SK-N-SH (cell line): ENCODE measurements around the gene DERL3. TPM values are rescaled to one million over a fixed set of nuclear protein-coding genes. Genes with fewer than 3 reads are reported as not detected.

Experiments used
- CTCF ChIA-PET: fragments of 300-600, 350-600 bp; formaldehyde crosslinking; extraction: SDS; loops from one replicate; lab custom pipeline; 2021; lab: Yijun Ruan, JAX
- POLR2A ChIA-PET: fragments of 350-600 bp; sonication (Branson Sonifier 250); formaldehyde crosslinking; extraction: SDS; loops from one replicate; lab custom pipeline; 2020; ENCODE audit warnings: antibody characterized with exemption, inconsistent platforms; lab: Yijun Ruan, JAX
- DNase-seq: peaks from one replicate; pipeline ENCODE4 v3.0.0; 2012
- H2AFZ ChIP-seq: fragments of 200-600 bp; sonication (generic); 2 replicates; pipeline ENCODE4 v1.8.1; 2016; ENCODE audit warnings: antibody characterized with exemption, mild to moderate bottlenecking, low read depth
- H3F3A ChIP-seq: fragments of 200-600 bp; sonication (generic); replicated peaks from 2 replicates; pipeline ENCODE3; 2016; ENCODE audit warnings: antibody characterized with exemption, mild to moderate bottlenecking; ENCODE audit not compliant: insufficient read depth
- H3K27ac ChIP-seq, 2 experiments: fragments of 200-500 bp in 1 of 2; fragments of 200-600 bp in 1 of 2; sonication (Bioruptor generic) in 1 of 2; sonication (generic), shearing (Covaris generic) in 1 of 2; 2 replicates each; pipeline versions ENCODE4 v1.5.1 to v1.6.1; 2014 to 2016; ENCODE audit warnings: low read depth in 2 of 2, inconsistent platforms in 1 of 2, low read length in 1 of 2, mild to moderate bottlenecking in 1 of 2, mixed read lengths in 1 of 2
- H3K27me3 ChIP-seq: fragments of 200-600 bp; sonication (generic), shearing (Covaris generic); 2 replicates; pipeline ENCODE4 v1.6.1; 2016; ENCODE audit warnings: mixed run types; ENCODE audit not compliant: insufficient read depth
- H3K36me3 ChIP-seq, 2 experiments: fragments of 200-500 bp in 1 of 2; fragments of 200-600 bp in 1 of 2; sonication (Bioruptor generic) in 1 of 2; sonication (generic) in 1 of 2; replicated peaks in 1 of 2; 2 replicates each; pipeline versions ENCODE3 to v1.5.1; 2014 to 2016; ENCODE audit warnings: low read length in 1 of 2, mild to moderate bottlenecking in 1 of 2; ENCODE audit not compliant: insufficient read depth in 2 of 2, control insufficient read depth in 1 of 2
- H3K4me1 ChIP-seq, 2 experiments: fragments of 200-500 bp in 1 of 2; fragments of 200-600 bp in 1 of 2; sonication (Bioruptor generic) in 1 of 2; sonication (generic), shearing (Covaris generic) in 1 of 2; 2 replicates each; pipeline versions ENCODE4 v1.5.1 to v1.6.1; 2014 to 2016; ENCODE audit warnings: low read depth in 1 of 2, low read length in 1 of 2, mixed run types in 1 of 2; ENCODE audit not compliant: insufficient read depth in 2 of 2, control insufficient read depth in 1 of 2
- H3K4me2 ChIP-seq: fragments of 200-600 bp; sonication (generic), shearing (Covaris generic); 2 replicates; pipeline ENCODE4 v1.6.1; 2017; ENCODE audit warnings: mixed run types
- H3K4me3 ChIP-seq, 2 experiments: fragments of 200-500 bp in 1 of 2; fragments of 200-600 bp in 1 of 2; sonication (Bioruptor generic) in 1 of 2; sonication (generic), shearing (Covaris generic) in 1 of 2; 2 replicates each; pipeline versions ENCODE4 v1.5.1 to v1.8.1; 2014 to 2016; ENCODE audit warnings: low read depth in 2 of 2, inconsistent platforms in 1 of 2, low read length in 1 of 2, mild to moderate bottlenecking in 1 of 2, mixed read lengths in 1 of 2, moderate library complexity in 1 of 2
- H3K79me2 ChIP-seq: fragments of 200-600 bp; sonication (generic); 2 replicates; pipeline ENCODE4 v1.8.1; 2017; ENCODE audit warnings: mild to moderate bottlenecking; ENCODE audit not compliant: insufficient read depth
- H3K9ac ChIP-seq: fragments of 200-600 bp; sonication (generic); 2 replicates; pipeline ENCODE4 v1.6.1; 2017; ENCODE audit warnings: mixed run types
- H3K9me2 ChIP-seq: fragments of 200-600 bp; sonication (generic); 2 replicates; pipeline ENCODE4 v1.6.1; 2017; ENCODE audit warnings: mixed run types
- H3K9me3 ChIP-seq: fragments of 200-600 bp; sonication (generic); 2 replicates; pipeline ENCODE4 v1.6.1; 2017; ENCODE audit warnings: mixed run types, mild to moderate bottlenecking, moderate library complexity
- H4K20me1 ChIP-seq: fragments of 200-600 bp; sonication (generic); 2 replicates; pipeline ENCODE4 v1.6.1; 2017; ENCODE audit warnings: mild to moderate bottlenecking, mixed run types; ENCODE audit not compliant: insufficient read depth
- CHD2 ChIP-seq: fragments of 150-350 bp; IDR thresholded peaks from 2 replicates; pipeline ENCODE4 v1.6.1; 2018; ENCODE audit warnings: low read length; ENCODE audit not compliant: partially characterized antibody
- ELF1 ChIP-seq: IDR thresholded peaks from 2 replicates; pipeline ENCODE4 v1.4.0; 2012
- EP300 ChIP-seq, 2 experiments: IDR thresholded peaks; 2 replicates each; pipeline versions ENCODE4 v1.4.0 to v1.6.1; 2012; ENCODE audit warnings: borderline replicate concordance in 1 of 2, low read depth in 1 of 2, low read length in 1 of 2
- EZH2phosphoT487 ChIP-seq: fragments of 200-600 bp; sonication (generic); IDR thresholded peaks from 2 replicates; pipeline ENCODE4 v1.6.1; 2017; ENCODE audit warnings: low read depth, mixed run types, mild to moderate bottlenecking, antibody characterized with exemption, moderate library complexity, borderline replicate concordance
- FOSL2 ChIP-seq: IDR thresholded peaks from 2 replicates; pipeline ENCODE4 v1.4.0; 2012; ENCODE audit warnings: low read depth, mild to moderate bottlenecking, moderate library complexity, borderline replicate concordance
- FOXJ3 ChIP-seq: sonication (generic); formaldehyde crosslinking; IDR thresholded peaks from 2 replicates; pipeline ENCODE4 v1.5.1; 2020; ENCODE audit warnings: mild to moderate bottlenecking, missing genetic modification reagents
- FOXM1 ChIP-seq: IDR thresholded peaks from 2 replicates; pipeline ENCODE4 v1.4.0; 2012; ENCODE audit warnings: low read depth, mild to moderate bottlenecking
- GATA2 ChIP-seq: sonication (generic); formaldehyde crosslinking; IDR thresholded peaks from 2 replicates; pipeline ENCODE4 v1.5.0; 2020; ENCODE audit warnings: mild to moderate bottlenecking, missing genetic modification reagents
- IRF3 ChIP-seq: fragments of 150-350 bp; IDR thresholded peaks from 2 replicates; pipeline ENCODE4 v1.6.1; 2016; ENCODE audit warnings: mild to moderate bottlenecking, low read depth, low read length
- JUND ChIP-seq: IDR thresholded peaks from 2 replicates; pipeline ENCODE4 v1.4.0; 2012
- MAX ChIP-seq: IDR thresholded peaks from 2 replicates; pipeline ENCODE4 v1.4.0; 2012; ENCODE audit warnings: low read depth
- NRF1 ChIP-seq: IDR thresholded peaks from 2 replicates; pipeline ENCODE4 v1.6.1; 2012; ENCODE audit warnings: low read depth, mild to moderate bottlenecking, low read length
- PBX3 ChIP-seq: IDR thresholded peaks from 2 replicates; pipeline ENCODE4; 2012
- POLR2AphosphoS5 ChIP-seq: IDR thresholded peaks from 2 replicates; pipeline ENCODE4 v1.6.1; 2012; ENCODE audit warnings: low read depth, low read length
- RFX5 ChIP-seq: IDR thresholded peaks from 2 replicates; pipeline ENCODE4 v1.6.1; 2012; ENCODE audit warnings: mild to moderate bottlenecking, improper control_type of control experiment, low read length
- SIN3A ChIP-seq: IDR thresholded peaks from 2 replicates; pipeline ENCODE4 v1.6.1; 2012; ENCODE audit warnings: low read depth, mild to moderate bottlenecking, low read length, moderate library complexity, borderline replicate concordance
- SMC3 ChIP-seq: IDR thresholded peaks from 2 replicates; pipeline ENCODE4 v1.6.1; 2012; ENCODE audit warnings: low read depth, low read length, improper control_type of control experiment
- USF1 ChIP-seq: IDR thresholded peaks from 2 replicates; pipeline ENCODE4 v1.4.0; 2012; ENCODE audit warnings: low read depth, borderline replicate concordance
- YY1 ChIP-seq: IDR thresholded peaks from 2 replicates; pipeline ENCODE4 v1.4.0; 2012; ENCODE audit warnings: low read depth, mild to moderate bottlenecking
- ZBTB33 ChIP-seq: IDR thresholded peaks from 2 replicates; pipeline ENCODE4 v1.4.0; 2012; ENCODE audit warnings: low read depth, borderline replicate concordance
- WGBS: methylation state at CpG from one replicate; pipeline ENCODE4 v1.1.6; 2017; ENCODE audit warnings: low lambda C conversion rate; 5-methylcytosine and 5-hydroxymethylcytosine counted together
- polyA plus RNA-seq, 3 experiments: library from polyadenylated mRNA; depleted of rRNA; stranded (reverse); fragments of >200 nt; gene quantifications; 2 replicates each; pipeline ENCODE4 v1.2.3, GENCODE V29; 2012
- TF ChIP-seq, protein P1 (sequence below): fragments of 200-600 bp; sonication (generic); IDR thresholded peaks from 2 replicates; pipeline ENCODE4 v1.6.1; 2017; ENCODE audit warnings: antibody characterized with exemption, mild to moderate bottlenecking, moderate library complexity

The DERL3 gene
- polyA plus RNA-seq, 1 of the 3 experiments (the other 2 are of a cell fraction): not detected

DNA sequence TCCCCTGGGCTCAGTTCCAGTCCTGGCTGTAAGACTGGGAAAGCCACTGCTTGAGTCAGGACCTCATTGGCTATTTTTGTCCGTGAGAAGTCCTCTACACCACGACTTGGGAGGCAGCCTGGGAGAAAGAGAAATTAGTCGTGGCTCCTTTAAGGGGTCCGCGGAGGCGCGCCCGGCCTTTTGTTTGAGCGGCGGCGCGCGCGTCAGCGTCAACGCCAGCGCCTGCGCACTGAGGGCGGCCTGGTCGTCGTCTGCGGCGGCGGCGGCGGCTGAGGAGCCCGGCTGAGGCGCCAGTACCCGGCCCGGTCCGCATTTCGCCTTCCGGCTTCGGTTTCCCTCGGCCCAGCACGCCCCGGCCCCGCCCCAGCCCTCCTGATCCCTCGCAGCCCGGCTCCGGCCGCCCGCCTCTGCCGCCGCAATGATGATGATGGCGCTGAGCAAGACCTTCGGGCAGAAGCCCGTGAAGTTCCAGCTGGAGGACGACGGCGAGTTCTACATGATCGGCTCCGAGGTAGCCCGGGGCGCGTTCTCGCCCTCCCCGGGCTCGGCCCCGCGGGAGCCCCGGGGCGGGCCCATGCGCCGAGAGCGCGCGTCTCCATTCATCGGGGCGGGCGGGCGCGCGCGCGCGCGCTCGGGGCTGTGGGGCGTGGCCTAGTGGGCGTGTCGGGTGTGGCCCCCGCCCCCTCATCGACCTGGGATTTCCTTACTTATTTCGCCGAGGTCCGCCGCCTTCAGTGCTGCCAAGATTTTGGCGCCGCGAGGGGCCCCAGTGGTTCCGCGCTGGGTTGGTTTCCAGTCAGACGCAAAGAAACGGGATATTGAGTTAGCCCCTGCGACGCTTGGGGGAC, 51.8 kb downstream of the DERL3 start, which contains the start of gene SMARCB1:
Gene SMARCB1, plus strand, starts transcription at position 215 of the 848 bp plus-strand sequence. Its CDS starts 204 bp downstream, at position 419.
- Histone ChIP-seq H3K9me2 (no peaks in the 10 kb centered on the region), H3K79me2 (peaks cover 47% of the 10 kb centered on the region), H2AFZ (peak within 1 kb of the TSS; percentile 34; the same call in 1 of the 2 replicates), H3K27me3 (no peaks in the 10 kb centered on the region), H3K9ac (peak within 1 kb of the TSS; percentile 99), H4K20me1 (peaks cover 46% of the 10 kb centered on the region), H3K4me3 (peak within 1 kb of the TSS; percentile 84 to 92), H3K27ac (peak within 1 kb of the TSS; percentile 97 to 98), H3K4me2 (peak within 1 kb of the TSS; percentile 96), H3K36me3 (peaks cover 0 to under 1% of the 10 kb centered on the region in 2 experiments), H3K4me1 (peaks cover 0 to 43% of the 10 kb centered on the region in 2 experiments; a peak in 2 of 4 replicates), H3K9me3 (no peaks in the 10 kb centered on the region), H3F3A (peaks cover 4% of the 10 kb centered on the region)
- POLR2A ChIA-PET: interaction anchor here (1.0 to 1.3 kb wide), 2 partner anchors 12 to 63 kb away, joined by 3 to 4 read pairs; no protein-coding TSS in a partner anchor
- WGBS: 1% methylated on average over 26 of the region's 97 CpGs
- peak; percentile 98 for DNase-seq
- CTCF ChIA-PET: interaction anchor here (0.9 to 5.3 kb wide), 4 partner anchors 9 to 619 kb away, joined by 3 to 36 read pairs (median 3); no protein-coding TSS in a partner anchor
- TF ChIP-seq SIN3A (no peak; the same call in 1 of the 2 replicates), CHD2 (no peak), FOSL2 (no peak), FOXJ3 (CRISPR knock-in tag) (no peak), JUND (no peak), MAX (peak; percentile 52; the same call in 1 of the 2 replicates), PBX3 (no peak), POLR2AphosphoS5 (peak; percentile 52; the same call in 1 of the 2 replicates), YY1 (no peak; the same call in 1 of the 2 replicates), SMC3 (no peak; the same call in 1 of the 2 replicates), NRF1 (peak; percentile 89), GATA2 (no peak), FOXM1 (no peak), RFX5 (no peak), EZH2phosphoT487 (no peak), IRF3 (no peak), ZBTB33 (no peak), EP300 (IDR thresholded peaks at IDR 0.05; ENCODE audit: borderline replicate concordance in 1 of 2, low read depth in 1 of 2, low read length in 1 of 2) (no peak; a peak in 1 of 4 replicates), ELF1 (no peak), USF1 (no peak)
- TF ChIP-seq, protein P1, sequence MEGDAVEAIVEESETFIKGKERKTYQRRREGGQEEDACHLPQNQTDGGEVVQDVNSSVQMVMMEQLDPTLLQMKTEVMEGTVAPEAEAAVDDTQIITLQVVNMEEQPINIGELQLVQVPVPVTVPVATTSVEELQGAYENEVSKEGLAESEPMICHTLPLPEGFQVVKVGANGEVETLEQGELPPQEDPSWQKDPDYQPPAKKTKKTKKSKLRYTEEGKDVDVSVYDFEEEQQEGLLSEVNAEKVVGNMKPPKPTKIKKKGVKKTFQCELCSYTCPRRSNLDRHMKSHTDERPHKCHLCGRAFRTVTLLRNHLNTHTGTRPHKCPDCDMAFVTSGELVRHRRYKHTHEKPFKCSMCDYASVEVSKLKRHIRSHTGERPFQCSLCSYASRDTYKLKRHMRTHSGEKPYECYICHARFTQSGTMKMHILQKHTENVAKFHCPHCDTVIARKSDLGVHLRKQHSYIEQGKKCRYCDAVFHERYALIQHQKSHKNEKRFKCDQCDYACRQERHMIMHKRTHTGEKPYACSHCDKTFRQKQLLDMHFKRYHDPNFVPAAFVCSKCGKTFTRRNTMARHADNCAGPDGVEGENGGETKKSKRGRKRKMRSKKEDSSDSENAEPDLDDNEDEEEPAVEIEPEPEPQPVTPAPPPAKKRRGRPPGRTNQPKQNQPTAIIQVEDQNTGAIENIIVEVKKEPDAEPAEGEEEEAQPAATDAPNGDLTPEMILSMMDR: no peak
